ENCODE results near the gene PRDX4.
"Not testable (repeated sequence)": the region's sequence is repeated elsewhere in the genome, so short reads cannot be mapped to it uniquely, and the experiment has no call there.

PRDX4 gene

DNA sequence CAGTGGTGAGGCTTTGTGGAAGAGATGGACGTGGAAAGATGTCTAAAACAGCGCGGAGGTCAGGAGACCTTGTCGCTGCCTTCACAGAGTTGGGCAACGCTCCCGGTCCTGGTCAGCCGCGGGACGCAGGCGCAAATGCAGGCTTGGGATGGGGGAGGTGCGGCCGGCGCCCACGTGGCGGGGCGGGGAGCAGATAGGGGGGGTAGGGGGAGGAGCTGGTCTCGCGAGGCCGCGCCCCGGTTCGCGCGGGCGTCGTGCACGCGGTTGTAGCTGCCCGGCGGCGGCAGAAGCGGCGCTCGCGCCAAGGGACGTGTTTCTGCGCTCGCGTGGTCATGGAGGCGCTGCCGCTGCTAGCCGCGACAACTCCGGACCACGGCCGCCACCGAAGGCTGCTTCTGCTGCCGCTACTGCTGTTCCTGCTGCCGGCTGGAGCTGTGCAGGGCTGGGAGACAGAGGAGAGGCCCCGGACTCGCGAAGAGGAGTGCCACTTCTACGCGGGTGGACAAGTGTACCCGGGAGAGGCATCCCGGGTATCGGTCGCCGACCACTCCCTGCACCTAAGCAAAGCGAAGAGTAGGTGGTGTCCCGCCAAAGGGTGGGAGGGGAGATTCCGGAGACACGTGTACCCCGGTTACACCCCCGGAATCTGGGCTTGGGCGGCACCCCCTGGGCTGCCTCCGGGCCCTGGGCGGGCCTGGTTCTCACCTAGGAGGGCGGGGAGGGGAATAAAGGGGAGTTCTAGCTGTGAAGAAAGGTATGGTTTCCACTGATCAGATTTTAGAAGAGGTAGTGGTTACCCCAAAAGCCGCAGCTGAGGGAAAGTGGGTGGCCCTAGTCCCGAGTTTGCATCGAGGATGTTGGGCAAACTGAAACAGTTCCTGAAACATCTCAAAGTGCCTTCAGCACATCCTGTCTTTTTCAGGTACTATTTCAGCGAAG, at the start of gene PRDX4:
Gene PRDX4, plus strand, starts transcription at position 255 of the 939 bp plus-strand sequence. Its CDS starts 78 bp downstream, at position 333.
- FAIRE-seq = no peak
- DNase-seq (ENCODE audit: low spot score) = peak; percentile 70

DNA sequence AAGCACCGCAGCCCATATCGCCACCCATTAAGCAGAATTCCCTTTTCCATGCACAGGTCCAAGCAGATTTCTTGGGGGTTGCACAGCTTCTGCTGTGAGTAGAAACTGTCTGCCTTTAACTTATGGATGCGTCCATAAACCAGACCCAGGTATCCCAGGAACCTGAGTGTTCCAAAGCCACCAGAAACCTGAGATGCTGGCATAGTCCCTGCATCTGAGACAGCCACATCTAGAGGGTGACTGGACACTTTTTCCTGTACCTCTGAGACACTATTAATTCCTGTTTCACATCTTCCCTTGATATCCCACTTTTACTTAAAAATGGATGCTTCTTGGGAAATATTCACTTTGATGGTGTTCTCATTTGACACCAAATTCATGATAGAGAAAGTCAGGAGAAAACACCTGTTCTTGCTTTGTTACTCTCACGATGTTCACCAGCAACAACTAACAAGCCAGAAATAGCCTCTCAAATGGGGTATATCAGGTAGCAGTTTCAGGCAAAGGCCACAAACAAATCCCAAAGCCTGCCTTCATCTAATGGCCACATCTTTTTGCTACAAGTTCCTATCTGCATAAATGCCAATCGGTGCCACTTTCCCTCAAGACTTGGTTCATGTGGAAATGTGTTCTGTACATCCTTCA, 45.5 kb upstream of the PRDX4 start:
- DNase-seq (ENCODE audit: low spot score) = no peak
- no peak for FAIRE-seq

DNA sequence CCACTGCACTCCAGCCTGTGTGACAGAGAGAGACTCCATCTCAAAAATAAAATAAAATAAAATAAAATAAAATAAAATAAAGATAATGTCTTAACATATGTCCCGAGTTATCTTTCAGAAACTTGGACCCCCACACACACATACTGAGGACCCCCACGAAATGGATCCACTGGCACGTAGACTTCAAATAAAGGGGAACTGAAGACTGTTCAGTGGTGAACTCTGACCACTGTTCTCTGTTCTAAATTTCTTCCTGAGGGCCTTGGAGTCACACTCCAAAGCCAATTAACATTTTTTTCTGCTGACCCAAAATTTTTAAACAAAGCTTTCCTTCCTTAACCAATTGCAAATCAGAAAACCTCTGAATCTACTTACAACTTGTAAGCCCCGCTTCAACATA, 43.5 kb upstream of the PRDX4 start:
- FAIRE-seq = no peak

DNA sequence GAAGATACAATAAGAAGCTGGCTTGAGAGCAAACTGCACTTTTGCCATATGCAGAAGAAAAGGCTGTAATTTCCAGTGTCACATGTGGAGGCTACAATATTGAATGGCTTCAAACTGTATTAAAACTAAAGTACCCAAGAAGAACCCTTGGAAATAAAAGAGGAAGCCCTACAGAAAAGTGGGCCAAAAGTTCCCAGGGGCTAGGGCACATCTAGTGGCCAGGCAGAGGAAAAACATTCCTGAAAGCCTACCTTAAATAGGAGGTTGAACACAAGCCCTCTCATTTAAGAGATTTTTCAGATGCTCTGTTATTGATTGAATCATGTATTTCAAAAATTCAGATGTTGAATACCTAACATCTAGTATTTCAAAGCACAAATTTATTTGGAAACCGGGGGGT, 40.6 kb upstream of the PRDX4 start:
- DNase-seq (ENCODE audit: low spot score) = no peak
- FAIRE-seq = no peak

More for the DNA sequence above, 43.5 kb upstream of the PRDX4 start:
- DNase-seq (ENCODE audit: low spot score) = no peak

DNA sequence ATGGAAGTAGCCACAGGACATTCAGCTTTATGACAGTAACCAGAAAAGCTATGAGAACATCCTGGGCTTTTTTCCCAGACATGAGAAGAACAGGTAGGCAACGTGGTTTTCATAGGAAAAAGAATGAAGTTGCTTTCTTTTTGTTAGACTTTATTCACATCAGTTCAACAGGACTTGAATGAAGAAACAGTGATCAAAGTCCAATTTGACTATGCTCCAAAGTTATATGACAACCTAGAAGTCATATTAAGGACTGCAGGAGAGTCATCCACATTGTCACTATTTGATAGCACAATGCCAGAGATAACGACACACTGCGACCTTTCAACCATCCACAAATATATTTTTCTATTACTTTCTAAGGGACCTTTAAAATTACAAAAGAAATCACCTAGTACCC, 39.2 kb upstream of the PRDX4 start:
- FAIRE-seq (no peak), DNase-seq (ENCODE audit: low spot score) (no peak)

DNA sequence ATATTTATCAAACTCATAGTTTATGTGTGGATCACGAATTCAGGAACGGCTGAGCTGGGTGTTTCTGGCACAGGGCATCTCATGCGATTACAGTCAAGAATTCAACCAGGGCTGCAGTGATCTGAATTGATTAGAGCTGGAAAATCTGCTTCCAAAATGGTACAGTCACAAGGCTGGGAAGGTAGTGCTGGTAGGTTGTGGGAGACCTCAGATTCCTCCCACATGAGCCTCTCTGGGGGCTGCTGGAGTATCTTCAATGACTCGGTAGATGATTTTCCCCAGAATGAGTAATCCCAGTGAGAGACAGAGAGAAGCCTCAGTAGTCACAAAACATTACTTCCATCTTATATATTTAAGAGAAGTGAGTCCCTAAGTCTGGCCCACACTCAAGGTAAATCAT, 36.2 kb upstream of the PRDX4 start:
- DNase-seq (ENCODE audit: low spot score) = no peak
- no peak for FAIRE-seq

DNA sequence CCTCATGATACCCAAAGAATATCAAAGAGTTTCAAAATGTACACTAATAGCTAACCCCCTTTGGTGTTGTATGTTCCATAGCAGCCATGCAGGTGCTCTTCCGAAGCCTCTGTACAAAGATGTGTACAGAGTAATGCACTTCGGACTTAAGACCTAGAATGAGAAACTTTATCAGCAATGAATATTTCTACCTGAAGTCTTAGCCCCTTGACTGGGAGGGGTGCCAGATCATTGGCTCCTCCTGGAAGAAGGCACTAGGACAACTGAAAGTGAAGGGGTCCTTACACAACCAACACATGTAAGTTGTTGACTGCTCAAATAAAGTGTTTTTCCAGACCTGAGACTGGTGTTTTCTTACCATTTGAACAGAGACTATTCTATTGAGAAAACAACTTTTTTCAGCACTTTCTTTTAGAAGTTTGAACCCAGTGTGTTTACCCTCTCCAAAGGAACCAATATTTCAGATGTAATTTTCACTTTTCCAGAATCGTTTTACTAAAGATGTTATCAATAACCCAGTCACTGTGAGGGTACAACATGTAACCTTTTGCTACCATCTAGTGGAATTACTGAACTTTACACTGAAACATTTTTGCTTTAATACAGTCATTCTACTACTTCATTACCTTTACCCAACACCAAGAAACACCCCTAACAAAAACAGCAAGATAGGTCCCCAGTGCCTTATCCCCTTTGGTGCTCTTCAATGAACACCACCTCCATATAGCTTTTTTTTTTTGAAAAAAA, 33.3 kb upstream of the PRDX4 start:
- no peak for FAIRE-seq

DNA sequence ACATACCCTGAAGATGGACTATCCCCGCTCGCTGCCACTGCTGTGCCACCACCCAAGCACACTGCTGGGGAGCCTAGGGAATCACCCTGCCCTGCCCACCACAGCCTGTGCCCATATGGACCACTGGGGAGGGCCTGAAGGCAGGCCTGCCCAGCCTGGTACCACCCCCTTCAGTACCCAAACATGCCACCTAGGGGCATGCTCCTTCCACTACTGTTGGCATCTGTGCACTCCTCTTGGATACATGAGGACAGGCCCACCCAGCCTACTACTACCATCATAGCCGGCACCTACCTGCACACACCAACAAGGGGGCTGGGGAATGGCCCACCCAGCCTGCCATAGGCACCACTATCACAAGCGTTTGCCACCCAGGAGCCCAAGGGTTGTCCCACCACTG, 30.1 kb upstream of the PRDX4 start:
- DNase-seq (ENCODE audit: low spot score) = no peak
- FAIRE-seq = no peak

More for the DNA sequence above, 33.3 kb upstream of the PRDX4 start:
- no peak for DNase-seq (ENCODE audit: low spot score)

DNA sequence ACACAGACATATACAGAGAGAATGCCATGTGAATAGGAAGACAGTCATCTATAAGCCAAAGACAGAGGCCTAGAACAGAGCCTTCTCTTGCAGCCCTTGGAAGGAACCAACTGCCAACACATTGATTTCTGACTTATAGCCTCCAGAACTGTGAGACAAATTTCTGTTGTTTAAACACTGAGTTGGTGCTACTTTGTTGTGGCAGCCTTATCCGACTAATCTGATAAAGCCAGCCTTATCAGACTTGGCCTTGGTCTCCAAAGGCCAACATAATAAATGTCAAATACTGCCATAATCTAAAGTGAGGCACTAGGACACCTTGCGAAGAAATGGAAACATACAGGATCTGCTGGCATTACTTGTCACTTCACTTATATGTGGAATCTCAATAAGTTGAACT, 24.3 kb upstream of the PRDX4 start:
- DNase-seq (ENCODE audit: low spot score) (no peak), FAIRE-seq (no peak)

DNA sequence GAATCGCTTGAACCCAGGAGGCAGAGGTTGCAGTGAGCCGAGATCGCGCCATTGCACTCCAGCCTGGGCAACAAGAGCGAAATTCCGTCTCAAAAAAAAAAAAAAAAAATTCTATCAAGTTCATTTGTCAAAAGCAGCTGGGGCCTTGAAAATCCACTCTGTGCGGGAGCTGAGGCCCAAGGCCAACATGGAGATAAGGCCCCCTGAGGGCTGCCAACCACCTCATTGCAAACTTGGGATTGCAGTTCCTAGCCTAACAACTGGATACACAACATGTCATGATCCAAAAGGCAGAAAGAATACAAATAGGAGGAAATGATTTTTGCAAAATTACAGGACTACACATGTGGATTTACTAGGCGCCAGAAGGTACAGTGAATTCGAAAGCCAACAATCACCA, 22.5 kb upstream of the PRDX4 start:
- FAIRE-seq (no peak), DNase-seq (ENCODE audit: low spot score) (no peak)

DNA sequence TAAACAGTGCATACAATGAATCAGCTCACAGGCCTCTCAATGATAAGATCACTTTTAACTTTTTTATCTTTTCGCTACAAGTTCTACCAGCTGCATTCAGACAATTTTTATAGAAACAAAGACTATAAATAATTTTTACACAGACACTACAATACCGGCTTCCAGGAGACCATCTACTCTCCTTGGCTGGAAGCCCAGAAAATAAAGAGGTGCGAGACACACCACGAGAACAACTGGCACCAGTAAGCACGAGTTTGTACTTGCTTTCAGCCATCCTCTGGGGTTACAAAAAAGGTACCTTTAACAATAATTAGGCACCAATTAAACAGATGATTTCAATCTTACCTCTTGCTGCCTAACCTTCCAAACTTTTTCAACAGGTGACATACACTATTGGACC, 11.2 kb upstream of the PRDX4 start:
- DNase-seq (ENCODE audit: low spot score) = no peak
- no peak for FAIRE-seq

DNA sequence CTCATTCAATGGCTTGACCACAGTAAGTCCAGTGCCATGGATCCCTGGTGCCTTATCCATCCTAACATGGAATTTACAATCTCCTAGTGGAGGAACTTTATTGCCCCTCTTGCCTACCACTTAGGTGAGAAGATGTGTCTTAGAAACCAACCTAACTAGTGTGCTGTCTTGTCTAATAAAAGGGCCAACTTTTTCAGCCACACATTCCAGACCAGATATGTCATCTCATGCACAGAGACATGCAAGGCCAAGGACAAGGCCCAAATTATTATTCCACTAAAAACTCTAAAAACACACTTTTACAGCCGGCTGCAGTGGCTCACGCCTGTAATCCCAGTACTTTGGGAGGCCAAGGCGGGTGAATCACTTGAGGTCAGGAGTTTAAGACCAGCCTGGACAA, 10.6 kb upstream of the PRDX4 start:
- no peak for FAIRE-seq
- peak; percentile 20 for DNase-seq (ENCODE audit: low spot score)

DNA sequence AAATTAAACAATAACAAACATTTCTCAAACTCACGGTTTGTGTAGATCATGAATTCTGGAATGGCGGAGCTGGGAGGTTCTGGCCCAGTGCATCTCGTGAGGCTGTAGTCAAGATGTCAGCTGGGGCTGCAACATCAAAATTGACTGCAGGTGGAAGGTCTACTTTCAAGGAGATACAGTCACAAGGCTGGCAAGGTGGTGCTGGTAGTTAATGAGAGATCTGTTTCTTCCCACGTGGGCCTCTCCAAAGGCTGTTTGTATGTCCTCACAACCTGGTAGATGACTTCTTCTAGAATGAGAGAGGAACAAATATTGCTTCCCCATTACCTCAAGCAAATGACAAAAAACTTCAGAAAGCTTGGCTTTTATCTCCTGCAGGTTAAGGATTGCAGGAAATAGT, 8.0 kb upstream of the PRDX4 start:
- DNase-seq (ENCODE audit: low spot score) = no peak
- FAIRE-seq = no peak

DNA sequence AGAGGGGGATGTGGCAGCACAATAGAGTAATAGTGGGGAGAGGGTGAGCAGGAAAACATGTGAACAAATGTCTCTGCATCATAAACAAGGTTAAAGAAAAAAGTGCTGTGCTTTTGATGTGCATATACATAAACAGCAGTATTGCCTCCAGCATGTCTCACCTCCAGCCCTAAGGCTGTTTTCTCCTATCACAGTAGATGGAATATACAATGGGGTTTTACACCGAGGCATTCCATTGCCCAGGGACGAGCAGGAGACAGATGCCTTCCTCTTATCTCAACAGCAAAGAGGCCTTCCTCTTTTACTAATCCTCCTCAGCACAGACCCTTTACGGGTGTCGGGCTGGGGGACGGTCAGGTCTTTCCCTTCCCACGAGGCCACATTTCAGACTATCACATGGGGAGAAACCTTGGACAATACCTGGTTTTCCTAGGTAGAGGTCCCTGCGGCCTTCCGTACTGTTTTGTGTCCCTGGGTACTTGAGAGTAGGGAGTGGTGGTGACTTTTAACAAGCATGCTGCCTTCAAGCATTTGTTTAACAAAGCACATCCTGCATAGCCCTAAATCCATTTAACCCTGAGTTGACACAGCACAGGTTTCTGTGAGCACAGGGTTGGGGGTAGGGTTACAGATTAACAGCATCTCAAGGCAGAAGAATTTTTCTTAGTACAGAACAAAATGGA, 7.1 kb upstream of the PRDX4 start:
- DNase-seq (ENCODE audit: low spot score); FAIRE-seq: not testable (repeated sequence)

DNA sequence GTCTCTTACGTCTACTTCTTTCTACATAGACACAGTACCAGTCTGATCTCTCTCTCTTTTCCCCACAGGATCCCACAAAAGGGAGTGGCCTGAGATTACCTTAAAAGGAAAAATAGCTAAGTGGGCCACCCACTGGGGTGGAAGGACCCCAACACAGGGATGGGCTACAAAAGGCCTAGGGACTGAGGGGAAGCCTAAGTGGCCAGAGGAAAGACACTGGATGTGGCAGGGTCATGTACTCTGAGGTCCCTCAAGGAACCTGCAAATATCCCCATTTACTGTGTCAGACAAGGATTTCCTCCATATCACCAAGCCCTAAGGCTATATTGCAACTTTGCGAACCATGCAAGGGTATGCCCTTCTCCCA, 6.5 kb upstream of the PRDX4 start:
- DNase-seq (ENCODE audit: low spot score) = no peak
- FAIRE-seq = no peak

DNA sequence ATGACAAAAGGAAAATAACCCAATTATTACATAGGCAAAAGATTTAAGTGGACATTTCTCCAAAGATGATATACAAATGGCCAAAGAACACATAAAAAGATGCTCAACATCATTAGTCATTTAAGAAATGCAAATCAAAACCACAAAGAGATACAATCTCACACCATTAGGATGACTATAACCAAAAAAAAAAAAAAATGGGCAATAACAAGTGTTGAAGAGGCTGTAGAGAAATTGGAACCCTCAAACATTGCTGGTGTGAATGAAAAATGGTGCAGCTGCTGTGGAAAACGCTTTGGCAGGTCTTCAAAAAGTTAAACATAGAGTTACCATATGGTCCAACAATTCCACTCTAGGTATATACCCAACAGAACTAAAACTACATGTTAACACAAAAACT, 5.6 kb upstream of the PRDX4 start:
- FAIRE-seq (no peak), DNase-seq (ENCODE audit: low spot score) (no peak)

DNA sequence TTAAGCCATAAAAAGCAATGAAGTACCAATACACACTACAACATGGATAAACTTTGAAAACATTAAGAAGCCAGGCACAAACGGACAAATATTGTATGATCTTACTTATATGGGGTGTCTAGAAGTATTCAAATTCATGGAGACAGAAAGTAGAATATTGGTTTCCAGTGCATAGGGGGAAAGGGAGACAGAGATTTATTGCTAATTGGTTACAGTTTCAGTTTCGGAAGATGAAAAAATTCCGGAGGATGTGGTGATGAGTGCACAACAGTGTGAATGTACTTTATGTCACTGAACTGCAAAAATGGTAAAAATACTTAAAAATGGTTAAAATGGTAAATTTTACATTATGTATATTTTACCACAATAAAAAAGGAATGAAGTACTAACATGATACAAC, 5.1 kb upstream of the PRDX4 start:
- no peak for FAIRE-seq
- DNase-seq (ENCODE audit: low spot score) = no peak

DNA sequence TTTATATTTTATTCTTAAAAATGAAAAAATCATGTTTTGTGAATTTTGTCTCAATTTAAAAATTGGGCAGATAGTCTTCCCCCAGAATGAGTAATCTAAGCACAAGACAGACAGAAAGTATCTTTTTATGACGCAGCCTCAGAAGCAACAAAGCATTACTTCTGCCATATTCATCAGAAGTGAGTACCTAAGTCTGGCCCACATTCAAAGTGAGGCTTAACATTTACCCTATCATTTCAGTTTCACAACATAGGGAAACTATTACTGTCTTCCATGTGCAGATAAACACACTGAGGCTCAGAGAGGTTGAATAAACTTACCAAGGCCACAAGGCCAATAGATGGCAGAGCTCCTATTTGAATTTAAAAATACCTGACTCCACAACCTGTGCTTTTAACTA, 4.4 kb upstream of the PRDX4 start:
- DNase-seq (ENCODE audit: low spot score) (no peak), FAIRE-seq (no peak)

DNA sequence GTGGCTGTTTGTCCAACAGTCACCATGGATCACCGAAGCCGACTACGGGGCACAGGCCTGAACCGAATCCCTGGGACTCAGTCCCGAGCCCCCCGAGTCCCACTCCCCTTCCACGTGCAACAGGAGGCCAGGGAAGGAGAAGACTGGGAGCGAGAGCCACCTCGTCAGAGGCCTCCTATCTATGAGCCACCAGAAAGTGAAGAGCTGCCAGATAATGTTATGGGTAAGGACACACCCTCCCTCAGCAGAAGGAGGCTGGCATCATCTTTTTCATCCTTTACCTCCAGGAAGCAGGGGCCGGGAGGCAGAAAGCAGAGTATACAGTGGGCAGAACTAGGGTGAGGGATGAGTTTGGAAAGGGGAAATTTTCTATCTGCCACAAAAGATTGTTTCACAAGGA, 2.8 kb upstream of the PRDX4 start:
- DNase-seq (ENCODE audit: low spot score) (no peak), FAIRE-seq (no peak)

DNA sequence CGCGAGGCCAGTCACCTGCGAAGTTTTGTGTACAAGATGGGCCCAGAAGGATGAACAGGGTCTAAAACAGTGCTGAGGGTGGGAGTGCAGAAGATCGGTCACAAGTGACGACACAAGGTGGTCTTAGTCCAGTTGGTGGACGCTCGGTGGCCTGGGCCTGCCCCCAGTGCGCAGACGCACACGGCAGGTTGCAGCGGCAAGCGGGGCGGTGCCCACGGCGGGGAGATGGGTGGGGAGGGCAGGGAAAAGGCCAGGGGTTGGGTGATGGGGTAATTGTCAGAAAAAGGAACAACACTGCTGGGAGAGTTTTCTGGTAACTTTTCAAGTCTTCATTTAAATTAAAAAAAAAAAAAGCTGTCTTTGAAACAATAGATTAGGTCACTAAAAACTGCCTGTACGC, 1.0 kb upstream of the PRDX4 start:
- no peak for FAIRE-seq
- no peak for DNase-seq (ENCODE audit: low spot score)

DNA sequence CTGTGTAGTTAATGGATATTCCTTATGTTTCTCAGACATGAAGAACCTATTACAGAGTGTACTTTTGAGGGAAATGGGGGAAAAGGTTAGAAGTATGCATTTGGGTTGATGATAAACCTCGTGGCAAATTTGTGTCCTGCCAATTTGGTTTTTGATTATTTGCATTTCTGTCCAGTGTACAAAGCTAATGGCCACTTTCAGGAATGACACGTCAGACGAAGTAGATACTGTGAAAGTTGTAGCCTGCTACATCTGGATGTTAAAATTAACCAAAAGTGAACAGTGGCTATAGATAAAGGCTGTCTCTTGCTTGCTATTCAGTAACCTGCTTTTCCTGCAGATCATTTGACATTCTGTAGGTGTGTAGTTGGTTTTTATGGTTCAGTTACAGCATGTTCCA, 1.0 kb downstream of the PRDX4 start:
- no peak for FAIRE-seq

DNA sequence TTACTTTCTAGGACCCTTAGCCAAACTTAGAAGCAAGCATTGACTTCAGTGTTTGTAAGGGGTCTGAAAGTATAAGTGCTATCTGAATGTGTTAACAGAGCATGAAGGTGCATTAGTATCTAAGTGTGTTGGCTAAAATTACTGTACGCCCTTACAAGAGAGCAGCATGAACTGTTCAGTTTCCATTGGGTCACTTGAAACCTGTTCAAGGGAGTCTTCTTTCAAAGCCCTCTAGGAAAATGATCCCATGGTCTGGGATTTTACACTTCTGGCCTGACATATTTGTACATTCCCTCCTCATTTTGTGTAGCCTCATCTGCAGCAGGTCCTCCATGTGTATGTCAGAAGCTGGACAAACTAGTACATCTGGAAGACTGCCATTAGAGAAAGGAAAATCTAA, 3.2 kb downstream of the PRDX4 start:
- DNase-seq (ENCODE audit: low spot score) (no peak), FAIRE-seq (no peak)

More for the DNA sequence above, 1.0 kb downstream of the PRDX4 start:
- DNase-seq (ENCODE audit: low spot score) = no peak

All from urothelium cell line (cell line).